GM12872 (cell line): ENCODE results near the gene SIVA1.

Source experiments
- CTCF ChIP-seq: IDR thresholded peaks from 3 replicates; pipeline ENCODE4 v1.5.1; 2011; ENCODE audit warnings: low read depth, mild to moderate bottlenecking, low read length, moderate library complexity; ENCODE audit not compliant: insufficient read depth

Gene SIVA1

GRCh38 chr14:104734601-104734990, 18.4 kb upstream of the SIVA1 start:
- TF ChIP-seq CTCF = no peak

GRCh38 chr14:104734991-104735779, 17.8 kb upstream of the SIVA1 start:
- TF ChIP-seq CTCF = no peak

GRCh38 chr14:104735830-104736642, 16.9 kb upstream of the SIVA1 start:
- no peak for TF ChIP-seq CTCF

GRCh38 chr14:104738375-104739019, 14.4 kb upstream of the SIVA1 start:
- TF ChIP-seq CTCF = no peak

- TF ChIP-seq CTCF = no peak
Observed at GRCh38 chr14:104739026-104739425, 13.9 kb upstream of the SIVA1 start.

GRCh38 chr14:104739546-104740516, 13.1 kb upstream of the SIVA1 start:
- TF ChIP-seq CTCF = no peak
